OCI-LY7 (cell line): ENCODE measurements around the gene LYSMD4. TPM values are rescaled to one million over a fixed set of nuclear protein-coding genes. Genes with fewer than 3 reads are reported as not detected.

Source experiments
- BruUV-seq: library from RNA; stranded (reverse); fragments of 400-500 nt; replicated peaks from 2 replicates; lab custom pipeline; 2021; lab: Mats Ljungman, UMichigan
- CTCF ChIA-PET: fragments of 300-600 bp; sonication (Branson Sonifier 250); formaldehyde crosslinking; loops from one replicate; lab custom pipeline; 2022; ENCODE audit warnings: antibody characterized with exemption; ENCODE audit not compliant: unreplicated experiment; lab: Charles Lee
- POLR2A ChIA-PET: fragments of 300-600 bp; sonication (Branson Sonifier 250); formaldehyde crosslinking; loops from one replicate; lab custom pipeline; 2022; ENCODE audit warnings: antibody characterized with exemption; lab: Charles Lee
- DNase-seq: peaks from one replicate; pipeline ENCODE4 v3.0.0-alpha.2; 2015; ENCODE audit warnings: low spot score
- H2AFZ ChIP-seq: fragments of 200-600 bp; sonication (generic), shearing (Covaris generic); 2 replicates; pipeline ENCODE4 v1.6.1; 2014; ENCODE audit warnings: mild to moderate bottlenecking, antibody characterized with exemption, low read length, moderate library complexity
- H3K27ac ChIP-seq: fragments of 200-600 bp; sonication (generic); 2 replicates; pipeline ENCODE4 v1.5.1; 2014; ENCODE audit warnings: mixed run types, low read depth, mild to moderate bottlenecking, moderate library complexity, low read length, inconsistent platforms; ENCODE audit not compliant: poor library complexity, severe bottlenecking
- H3K36me3 ChIP-seq: fragments of 200-600 bp; sonication (generic); 2 replicates; pipeline ENCODE4 v1.6.1; 2014; ENCODE audit warnings: mild to moderate bottlenecking, antibody characterized with exemption, low read length, moderate library complexity, mixed read lengths; ENCODE audit not compliant: insufficient read depth
- H3K4me1 ChIP-seq: fragments of 200-600 bp; sonication (generic); 2 replicates; pipeline ENCODE4 v1.5.1; 2014; ENCODE audit warnings: mild to moderate bottlenecking, low read length; ENCODE audit not compliant: insufficient read depth, poor library complexity, severe bottlenecking
- H3K4me2 ChIP-seq: fragments of 200-600 bp; sonication (generic); 2 replicates; pipeline ENCODE4 v1.6.1; 2014; ENCODE audit warnings: mild to moderate bottlenecking, low read length
- H3K4me3 ChIP-seq: fragments of 200-600 bp; sonication (generic); 2 replicates; pipeline ENCODE4 v1.5.1; 2014; ENCODE audit warnings: mild to moderate bottlenecking, low read depth, low read length; ENCODE audit not compliant: poor library complexity, severe bottlenecking
- H3K79me2 ChIP-seq: fragments of 200-600 bp; sonication (generic); 2 replicates; pipeline ENCODE4 v1.6.1; 2016; ENCODE audit warnings: low read depth, mild to moderate bottlenecking, low read length, moderate library complexity, mixed read lengths; ENCODE audit not compliant: insufficient read depth
- H3K9me2 ChIP-seq: fragments of 200-600 bp; sonication (generic); 2 replicates; pipeline ENCODE4 v1.6.1; 2016; ENCODE audit warnings: mild to moderate bottlenecking, low read length, mixed read lengths; ENCODE audit not compliant: insufficient read depth
- H3K9me3 ChIP-seq: fragments of 200-600 bp; sonication (generic); 2 replicates; pipeline ENCODE4 v1.6.1; 2014; ENCODE audit warnings: mild to moderate bottlenecking, mixed run types, low read length, mixed read lengths
- H4K20me1 ChIP-seq: fragments of 200-600 bp; sonication (generic); 2 replicates; pipeline ENCODE4 v1.6.1; 2014; ENCODE audit warnings: mild to moderate bottlenecking, antibody characterized with exemption, low read length, moderate library complexity, mixed read lengths; ENCODE audit not compliant: insufficient read depth
- EZH2phosphoT487 ChIP-seq: fragments of 200-600 bp; sonication (generic); IDR thresholded peaks from 2 replicates; pipeline ENCODE4 v1.6.1; 2018; ENCODE audit warnings: low read depth, borderline replicate concordance, mild to moderate bottlenecking, mixed run types, antibody characterized with exemption, low read length, moderate library complexity, mixed read lengths
- intact Hi-C: fragments of 100-400 bp; cut with micrococcal nuclease; formaldehyde crosslinking; loops from one replicate; pipeline ENCODE4 v1.10.0; 2022; ENCODE audit not compliant: unreplicated experiment
- total RNA-seq, 2 experiments: library from RNA; depleted of rRNA in 1 of 2; stranded (reverse); fragments of >200 nt in 1 of 2; shearing (Covaris generic) in 1 of 2; gene quantifications; 2 replicates each; pipeline ENCODE4 v1.2.3, GENCODE V29; 2014 to 2022
- TF ChIP-seq, protein P1 (sequence below): fragments of 200-600 bp; sonication (generic); conservative IDR thresholded peaks from 2 replicates; pipeline ENCODE4 v1.5.1; 2014; ENCODE audit warnings: mild to moderate bottlenecking, antibody characterized with exemption, low read length, moderate library complexity, mixed read lengths

The LYSMD4 gene
- total RNA-seq, 2 experiments from 2014 or later: 6.5 to 7.7 TPM

DNA sequence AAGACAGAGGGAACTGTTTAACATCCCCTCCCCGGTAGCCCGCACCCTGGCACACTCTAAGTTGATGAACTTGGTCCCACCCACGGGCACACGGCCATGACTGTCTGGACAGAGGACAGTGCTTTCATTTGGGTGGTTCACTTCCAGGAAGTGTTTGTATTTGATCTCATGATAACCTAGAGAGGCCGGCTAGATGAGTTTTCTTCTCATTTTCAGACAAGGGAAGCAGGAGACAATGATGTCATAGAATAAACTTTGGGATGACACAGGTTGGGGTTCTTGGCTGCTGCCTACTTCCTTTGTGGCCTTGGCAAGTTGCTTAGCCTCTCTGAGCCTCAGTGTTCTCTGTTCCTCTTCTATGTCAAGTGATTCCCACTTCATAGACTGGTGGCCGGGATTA lies 16.1 kb upstream of the LYSMD4 start:
- TF ChIP-seq EZH2phosphoT487: no peak
- TF ChIP-seq, protein P1, sequence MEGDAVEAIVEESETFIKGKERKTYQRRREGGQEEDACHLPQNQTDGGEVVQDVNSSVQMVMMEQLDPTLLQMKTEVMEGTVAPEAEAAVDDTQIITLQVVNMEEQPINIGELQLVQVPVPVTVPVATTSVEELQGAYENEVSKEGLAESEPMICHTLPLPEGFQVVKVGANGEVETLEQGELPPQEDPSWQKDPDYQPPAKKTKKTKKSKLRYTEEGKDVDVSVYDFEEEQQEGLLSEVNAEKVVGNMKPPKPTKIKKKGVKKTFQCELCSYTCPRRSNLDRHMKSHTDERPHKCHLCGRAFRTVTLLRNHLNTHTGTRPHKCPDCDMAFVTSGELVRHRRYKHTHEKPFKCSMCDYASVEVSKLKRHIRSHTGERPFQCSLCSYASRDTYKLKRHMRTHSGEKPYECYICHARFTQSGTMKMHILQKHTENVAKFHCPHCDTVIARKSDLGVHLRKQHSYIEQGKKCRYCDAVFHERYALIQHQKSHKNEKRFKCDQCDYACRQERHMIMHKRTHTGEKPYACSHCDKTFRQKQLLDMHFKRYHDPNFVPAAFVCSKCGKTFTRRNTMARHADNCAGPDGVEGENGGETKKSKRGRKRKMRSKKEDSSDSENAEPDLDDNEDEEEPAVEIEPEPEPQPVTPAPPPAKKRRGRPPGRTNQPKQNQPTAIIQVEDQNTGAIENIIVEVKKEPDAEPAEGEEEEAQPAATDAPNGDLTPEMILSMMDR: no peak
- BruUV-seq: no TSS peak
- ChIA-PET POLR2A (no interaction called here), CTCF (no interaction called here)
- DNase-seq: no peak
- H3K9me2 ChIP-seq: no peaks in the 10 kb centered on the region
- H3K4me3 ChIP-seq: no peak overlapping the region
- no peaks in the 10 kb centered on the region for H3K36me3 ChIP-seq
- no peaks in the 10 kb centered on the region for H3K79me2 ChIP-seq
- H4K20me1 ChIP-seq: no peaks in the 10 kb centered on the region
- no peaks in the 10 kb centered on the region for H3K9me3 ChIP-seq
- H3K4me2 ChIP-seq: no peak overlapping the region
- intact Hi-C loops: no loop called here
- no peaks in the 10 kb centered on the region for H3K4me1 ChIP-seq
- H3K27ac ChIP-seq: no peak overlapping the region
- H2AFZ ChIP-seq: no peak overlapping the region

DNA sequence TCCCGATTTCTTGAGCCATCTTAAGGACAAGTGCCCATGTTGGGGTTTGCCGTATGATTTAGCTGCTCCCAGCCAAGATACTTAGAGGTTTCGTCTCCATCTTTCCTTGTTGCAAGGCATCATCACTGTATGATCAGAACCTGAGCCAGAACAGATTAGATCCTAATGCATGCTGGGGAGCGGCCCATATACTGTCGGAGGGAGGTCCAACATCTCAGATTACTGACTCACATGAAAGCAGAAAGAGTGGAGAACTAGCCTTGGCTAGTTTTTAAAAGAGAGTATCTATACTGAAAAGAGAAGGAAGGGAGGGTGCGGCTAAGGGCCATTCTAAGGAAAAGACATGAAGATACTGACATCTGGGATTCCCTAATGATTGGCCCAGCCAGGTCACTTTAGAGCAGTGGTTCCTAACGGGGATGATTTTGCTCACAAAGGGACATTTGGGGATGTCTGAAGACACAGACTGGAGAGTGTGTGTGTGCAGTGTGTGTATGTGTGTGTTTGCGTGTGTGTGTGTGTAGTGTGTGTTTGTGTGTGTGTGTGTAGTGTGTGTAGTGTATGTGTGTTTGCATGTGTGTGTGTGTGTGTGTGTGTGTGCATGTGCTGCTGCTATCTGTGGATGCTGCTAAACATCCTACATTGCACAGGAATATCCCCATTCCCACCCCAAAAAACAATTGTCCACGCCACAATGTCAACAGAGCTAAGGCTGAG lies 12.3 kb upstream of the LYSMD4 start:
- no peaks in the 10 kb centered on the region for H3K79me2 ChIP-seq
- no peak overlapping the region for H2AFZ ChIP-seq
- no peak overlapping the region for H3K4me2 ChIP-seq
- no peaks in the 10 kb centered on the region for H3K36me3 ChIP-seq
- no peak overlapping the region for H3K27ac ChIP-seq
- H4K20me1 ChIP-seq: no peaks in the 10 kb centered on the region
- TF ChIP-seq, protein P1: no peak
- ChIA-PET POLR2A (interaction anchor here (0.6 kb wide), 1 partner anchor 12 kb away, joined by 4 read pairs; the partner anchor contains the start of gene LYSMD4), CTCF (no interaction called here)
- H3K4me1 ChIP-seq: no peaks in the 10 kb centered on the region
- H3K9me2 ChIP-seq: no peaks in the 10 kb centered on the region
- intact Hi-C loops: no loop called here
- DNase-seq: no peak
- no peak overlapping the region for H3K4me3 ChIP-seq
- no peaks in the 10 kb centered on the region for H3K9me3 ChIP-seq
- BruUV-seq: no TSS peak

DNA sequence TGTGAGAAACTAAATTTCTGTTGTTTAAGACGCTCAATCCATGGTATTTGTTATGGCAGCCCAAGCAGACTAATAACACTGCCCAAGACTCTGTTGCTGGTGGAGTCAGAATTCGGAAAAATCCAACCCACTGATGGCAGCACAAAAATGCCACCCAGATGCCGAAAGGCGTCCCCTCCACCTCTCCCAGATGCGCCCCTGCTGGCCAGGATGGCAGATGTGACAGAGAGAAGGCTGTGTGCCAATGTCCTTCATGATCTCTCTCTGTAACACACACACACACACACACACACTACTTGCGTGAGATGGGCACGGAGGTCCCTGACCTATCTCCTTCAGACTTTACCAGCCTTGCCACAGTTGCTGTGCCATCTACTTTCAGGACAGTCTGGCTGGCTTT lies 10.9 kb upstream of the LYSMD4 start:
- TF ChIP-seq, protein P1: peak; percentile 35; the same call in 1 of the 2 replicates
- TF ChIP-seq EZH2phosphoT487: no peak
- no peak overlapping the region for H2AFZ ChIP-seq
- H3K4me3 ChIP-seq: no peak overlapping the region
- CTCF ChIA-PET: no interaction called here
- no peaks in the 10 kb centered on the region for H4K20me1 ChIP-seq
- no peaks in the 10 kb centered on the region for H3K79me2 ChIP-seq
- no TSS peak for BruUV-seq
- no peaks in the 10 kb centered on the region for H3K9me2 ChIP-seq
- H3K27ac ChIP-seq: no peak overlapping the region
- DNase-seq: no peak
- no peaks in the 10 kb centered on the region for H3K36me3 ChIP-seq
- no peaks in the 10 kb centered on the region for H3K9me3 ChIP-seq
- H3K4me2 ChIP-seq: no peak overlapping the region
- H3K4me1 ChIP-seq: no peaks in the 10 kb centered on the region
- intact Hi-C loops: no loop called here
- POLR2A ChIA-PET: no interaction called here
